ENCODE measurements around the gene ING4.

ING4 gene

DNA sequence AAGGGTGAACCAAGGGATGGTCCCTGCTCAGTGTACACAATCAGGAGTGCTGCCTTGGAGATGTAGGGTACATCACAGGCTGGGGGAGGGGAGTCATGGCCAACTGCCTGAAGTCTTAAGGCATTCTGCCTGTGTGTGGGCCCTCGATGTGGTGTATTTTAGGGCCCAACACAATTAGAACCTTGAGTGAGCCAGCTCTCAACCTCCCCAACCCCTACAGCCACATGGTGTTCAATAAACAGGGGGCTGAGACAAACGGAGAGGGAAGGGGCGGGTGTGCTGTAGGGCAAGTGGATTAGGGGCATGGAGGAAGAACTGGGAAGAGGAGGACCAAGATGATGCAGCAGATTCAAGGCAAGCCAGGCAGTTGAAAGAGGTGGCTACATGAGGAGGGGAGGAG, 47.1 kb downstream of the ING4 start:
- no peak for DNase-seq
- Histone ChIP-seq H3K4me3 (ENCODE audit: low read depth, low read length) (no peak overlapping the region), H3K27me3 (no peaks in the 10 kb centered on the region), H3K36me3 (no peaks in the 10 kb centered on the region), H3K4me1 (peaks cover 22% of the 10 kb centered on the region), H3K9me3 (no peaks in the 10 kb centered on the region)
- TF ChIP-seq, protein P1, sequence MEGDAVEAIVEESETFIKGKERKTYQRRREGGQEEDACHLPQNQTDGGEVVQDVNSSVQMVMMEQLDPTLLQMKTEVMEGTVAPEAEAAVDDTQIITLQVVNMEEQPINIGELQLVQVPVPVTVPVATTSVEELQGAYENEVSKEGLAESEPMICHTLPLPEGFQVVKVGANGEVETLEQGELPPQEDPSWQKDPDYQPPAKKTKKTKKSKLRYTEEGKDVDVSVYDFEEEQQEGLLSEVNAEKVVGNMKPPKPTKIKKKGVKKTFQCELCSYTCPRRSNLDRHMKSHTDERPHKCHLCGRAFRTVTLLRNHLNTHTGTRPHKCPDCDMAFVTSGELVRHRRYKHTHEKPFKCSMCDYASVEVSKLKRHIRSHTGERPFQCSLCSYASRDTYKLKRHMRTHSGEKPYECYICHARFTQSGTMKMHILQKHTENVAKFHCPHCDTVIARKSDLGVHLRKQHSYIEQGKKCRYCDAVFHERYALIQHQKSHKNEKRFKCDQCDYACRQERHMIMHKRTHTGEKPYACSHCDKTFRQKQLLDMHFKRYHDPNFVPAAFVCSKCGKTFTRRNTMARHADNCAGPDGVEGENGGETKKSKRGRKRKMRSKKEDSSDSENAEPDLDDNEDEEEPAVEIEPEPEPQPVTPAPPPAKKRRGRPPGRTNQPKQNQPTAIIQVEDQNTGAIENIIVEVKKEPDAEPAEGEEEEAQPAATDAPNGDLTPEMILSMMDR (IDR thresholded peaks at IDR 0.05; ENCODE audit: low read depth, low read length) = no peak

DNA sequence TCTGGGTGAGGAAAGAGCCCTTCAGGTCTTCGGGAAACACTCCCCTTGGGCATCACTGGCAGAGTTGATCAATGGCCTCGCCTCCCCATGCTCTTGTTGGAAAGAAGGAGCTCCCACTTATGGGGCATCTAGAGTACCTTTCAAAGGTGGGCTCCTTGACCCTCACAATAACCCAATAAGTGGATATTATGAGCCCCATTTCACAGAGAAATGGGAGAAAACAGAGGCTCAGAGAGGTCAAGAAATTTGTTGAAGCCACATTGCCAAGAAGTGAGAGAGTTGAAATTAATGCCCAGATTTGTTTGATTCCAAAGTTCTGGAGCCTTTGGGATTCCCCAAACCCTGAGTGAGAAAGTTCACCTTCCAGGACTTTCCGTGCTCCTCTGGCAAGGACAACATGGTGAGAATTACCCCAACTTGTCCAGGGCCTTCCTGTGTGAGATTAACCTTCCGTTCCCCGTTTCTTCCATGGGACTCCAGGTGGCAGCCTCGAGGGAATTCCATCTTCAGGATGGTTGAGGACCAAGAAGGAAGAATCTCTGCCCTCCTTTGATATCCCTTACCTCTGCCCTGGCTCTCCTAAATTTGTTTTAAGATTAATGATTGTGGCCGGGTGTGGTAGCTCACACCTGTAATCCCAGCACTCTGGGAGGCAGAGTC, 48.3 kb downstream of the ING4 start:
- Histone ChIP-seq H3K27me3 (no peaks in the 10 kb centered on the region), H3K4me1 (peaks cover 23% of the 10 kb centered on the region), H3K9me3 (no peaks in the 10 kb centered on the region), H3K4me3 (ENCODE audit: low read depth, low read length) (no peak overlapping the region), H3K36me3 (no peaks in the 10 kb centered on the region)
- TF ChIP-seq, protein P1 (IDR thresholded peaks at IDR 0.05; ENCODE audit: low read depth, low read length) = peak; percentile 11; the same call in 1 of the 2 replicates
- DNase-seq = no peak

DNA sequence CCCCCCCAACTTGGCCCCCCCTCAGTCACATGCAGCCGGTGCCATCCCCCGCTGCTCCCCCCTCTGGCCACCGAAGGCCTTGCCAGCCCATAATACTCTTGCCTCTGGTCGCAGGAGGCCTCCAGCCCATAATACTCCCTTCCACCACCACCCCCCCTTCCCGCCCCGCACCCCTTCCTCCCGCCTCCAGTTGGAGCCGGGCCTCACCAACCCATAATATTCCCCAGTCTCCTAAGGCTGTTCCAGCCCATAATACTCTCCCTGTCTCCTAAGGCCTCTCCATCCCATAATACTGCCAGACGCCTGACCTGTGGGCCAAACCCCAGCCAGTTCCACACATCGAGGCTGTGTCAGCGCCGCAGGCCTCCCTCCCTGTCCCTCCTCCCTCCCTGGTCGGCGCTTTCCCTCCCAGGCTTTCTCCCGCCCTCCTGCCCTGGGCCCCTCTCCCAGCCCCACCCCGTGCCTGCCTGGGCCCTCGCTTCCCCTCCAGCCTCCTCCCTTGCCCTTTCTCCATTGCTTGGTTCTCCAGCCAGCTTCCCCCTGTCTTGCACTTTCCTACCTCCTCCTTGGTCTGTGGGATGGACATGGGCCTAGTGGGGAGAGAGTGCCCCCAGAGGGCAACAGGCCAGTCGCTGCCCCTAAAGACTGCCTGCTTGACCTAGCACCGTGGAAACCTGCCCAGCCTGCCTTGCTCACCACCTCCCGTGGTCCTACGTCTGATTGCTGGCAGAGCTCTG, 49.0 kb downstream of the ING4 start:
- peak; percentile 97 for DNase-seq
- no peaks in the 10 kb centered on the region for H3K27me3 ChIP-seq
- no peaks in the 10 kb centered on the region for H3K9me3 ChIP-seq
- TF ChIP-seq, protein P1 (IDR thresholded peaks at IDR 0.05; ENCODE audit: low read depth, low read length) = no peak
- no peaks in the 10 kb centered on the region for H3K36me3 ChIP-seq
- peaks cover 24% of the 10 kb centered on the region for H3K4me1 ChIP-seq
- no peak overlapping the region for H3K4me3 ChIP-seq (ENCODE audit: low read depth, low read length)

DNA sequence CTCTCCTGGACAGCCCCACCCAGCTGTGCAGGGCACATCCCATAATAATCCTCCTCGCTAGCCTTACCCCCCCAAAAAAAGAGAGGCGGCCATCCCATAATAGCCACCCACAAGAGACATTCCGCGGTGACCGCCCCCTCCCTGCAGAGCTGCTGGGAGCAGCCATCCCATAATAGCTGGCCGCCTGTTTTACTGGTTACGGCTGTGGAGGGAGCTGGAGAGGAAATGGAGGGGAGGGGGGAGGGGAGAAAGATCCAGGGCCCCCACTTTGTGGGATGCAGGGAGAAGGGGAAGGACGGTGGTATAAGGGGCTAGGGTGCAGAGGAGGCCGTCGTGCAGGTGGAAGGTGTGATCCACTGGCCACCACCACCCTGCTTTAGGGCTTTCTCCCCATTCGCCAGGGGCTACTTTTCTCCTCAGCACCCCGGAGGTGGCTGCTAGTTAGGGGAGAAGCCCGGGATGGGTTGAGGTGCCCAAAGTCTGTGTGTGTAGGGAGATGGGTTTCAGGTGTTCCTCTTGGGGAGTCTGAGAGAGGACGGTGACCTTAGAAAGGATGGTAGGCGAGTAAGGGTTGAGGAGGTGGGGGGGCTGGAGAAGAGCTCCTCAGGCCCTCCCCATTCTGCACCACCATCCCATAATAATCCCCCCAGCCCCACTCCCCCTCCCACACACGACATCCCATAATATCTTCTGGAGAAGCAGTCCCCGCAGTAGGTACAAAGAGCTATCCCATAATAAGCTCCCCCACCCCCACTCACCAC, 49.7 kb downstream of the ING4 start:
- TF ChIP-seq, protein P1 (IDR thresholded peaks at IDR 0.05; ENCODE audit: low read depth, low read length) = no peak
- peak overlapping the region; percentile 38 for H3K4me3 ChIP-seq (ENCODE audit: low read depth, low read length)
- H3K9me3 ChIP-seq = no peaks in the 10 kb centered on the region
- no peaks in the 10 kb centered on the region for H3K27me3 ChIP-seq
- peak; percentile 82 for DNase-seq
- H3K36me3 ChIP-seq = no peaks in the 10 kb centered on the region
- H3K4me1 ChIP-seq = peaks cover 30% of the 10 kb centered on the region

DNA sequence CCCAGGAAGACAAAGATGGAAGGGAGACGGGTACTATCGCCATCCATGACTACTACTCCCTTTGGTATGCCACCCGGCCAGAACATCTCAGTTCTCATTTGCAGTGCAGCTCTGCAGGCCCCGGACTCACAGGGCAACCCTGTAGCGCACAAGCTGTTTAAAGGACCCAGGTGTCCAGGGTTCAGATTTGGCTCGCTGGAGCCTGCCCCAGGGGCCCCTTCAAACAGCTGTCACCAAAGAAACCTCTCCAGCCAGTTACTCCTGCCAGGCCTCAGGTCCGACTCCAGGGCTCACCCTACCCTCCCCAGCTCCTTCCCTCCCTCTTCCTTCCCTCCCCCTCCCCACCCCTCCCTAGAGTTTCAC, 50.3 kb downstream of the ING4 start:
- DNase-seq = no peak
- TF ChIP-seq, protein P1 (IDR thresholded peaks at IDR 0.05; ENCODE audit: low read depth, low read length) = no peak
- peaks cover 36% of the 10 kb centered on the region for H3K4me1 ChIP-seq
- H3K27me3 ChIP-seq = no peaks in the 10 kb centered on the region
- peak overlapping the region; percentile 38 for H3K4me3 ChIP-seq (ENCODE audit: low read depth, low read length)
- no peaks in the 10 kb centered on the region for H3K36me3 ChIP-seq
- H3K9me3 ChIP-seq = no peaks in the 10 kb centered on the region

All from BE2C (cell line).